Skeletal muscle tissue (tissue), 4 donors: ENCODE measurements around the gene OFD1. TPM values are rescaled to one million over a fixed set of nuclear protein-coding genes. Genes with fewer than 3 reads are reported as not detected.

Experiments
- H3K27ac ChIP-seq: one replicate; pipeline ENCODE4 v1.7.0; 2013; ENCODE audit warnings: mild to moderate bottlenecking, low read depth, low read length, inconsistent platforms
- H3K27me3 ChIP-seq, 3 donors: one replicate each; pipeline ENCODE4 v1.7.0; 2013; ENCODE audit warnings: low read length in 3 of 3; ENCODE audit not compliant: control insufficient read depth in 3 of 3, insufficient read depth in 3 of 3
- H3K36me3 ChIP-seq, 3 donors: one replicate each; pipeline ENCODE4 v1.7.0; 2013; ENCODE audit warnings: low read length in 3 of 3; ENCODE audit not compliant: control insufficient read depth in 3 of 3, insufficient read depth in 3 of 3
- H3K4me1 ChIP-seq, 3 donors: one replicate each; pipeline ENCODE4 v1.7.0; 2013; ENCODE audit warnings: low read length in 3 of 3, mild to moderate bottlenecking in 3 of 3; ENCODE audit not compliant: control insufficient read depth in 3 of 3, insufficient read depth in 3 of 3
- H3K4me3 ChIP-seq, 3 donors: one replicate each; pipeline ENCODE4 v1.7.0; 2013; ENCODE audit warnings: low read length in 3 of 3
- H3K9ac ChIP-seq, 3 donors: one replicate each; pipeline ENCODE4 v1.7.0; 2013; ENCODE audit warnings: low read length in 3 of 3, mild to moderate bottlenecking in 3 of 3, moderate library complexity in 2 of 3, low read depth in 1 of 3
- H3K9me3 ChIP-seq, 3 donors: one replicate each; pipeline ENCODE4 v1.7.0; 2013; ENCODE audit warnings: low read length in 3 of 3; ENCODE audit not compliant: control insufficient read depth in 3 of 3
- total RNA-seq: library from RNA; depleted of rRNA; stranded (reverse); fragments of >200 nt; gene quantifications from one replicate; pipeline ENCODE4 v1.2.3, GENCODE V29; 2014
- donor health status: Osteomylitis.

The OFD1 gene
- total RNA-seq, 1 donor from 2014 or later = 7.3 TPM

DNA sequence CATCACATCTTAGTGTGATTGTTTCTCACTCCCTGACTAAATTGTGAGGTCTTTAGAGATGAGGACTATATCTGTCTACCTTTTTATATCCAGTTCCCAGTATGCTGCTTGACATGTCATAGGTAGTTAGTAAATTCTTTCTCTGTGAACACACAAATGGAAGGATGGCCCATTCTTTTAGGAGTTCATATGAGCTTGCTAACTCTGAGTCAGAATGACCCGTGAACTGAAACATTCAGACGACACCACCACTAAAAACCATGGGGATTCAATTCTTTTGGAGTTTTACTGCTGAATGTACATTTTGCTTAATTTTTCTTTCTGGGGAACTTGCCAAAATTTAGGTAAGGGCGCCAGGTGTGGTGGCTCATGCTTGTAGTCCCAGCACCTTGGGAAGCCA, 13.9 kb downstream of the OFD1 start:
- H3K27me3 ChIP-seq = no peaks in the 10 kb centered on the region
- H3K36me3 ChIP-seq = peaks cover 2 to 13% (median 10%) of the 10 kb centered on the region in 3 donors
- no peak overlapping the region for H3K9ac ChIP-seq
- no peak overlapping the region for H3K27ac ChIP-seq
- H3K4me3 ChIP-seq = no peak overlapping the region
- peaks cover 0 to 4% (median 3%) of the 10 kb centered on the region in 3 donors for H3K4me1 ChIP-seq
- no peaks in the 10 kb centered on the region for H3K9me3 ChIP-seq

DNA sequence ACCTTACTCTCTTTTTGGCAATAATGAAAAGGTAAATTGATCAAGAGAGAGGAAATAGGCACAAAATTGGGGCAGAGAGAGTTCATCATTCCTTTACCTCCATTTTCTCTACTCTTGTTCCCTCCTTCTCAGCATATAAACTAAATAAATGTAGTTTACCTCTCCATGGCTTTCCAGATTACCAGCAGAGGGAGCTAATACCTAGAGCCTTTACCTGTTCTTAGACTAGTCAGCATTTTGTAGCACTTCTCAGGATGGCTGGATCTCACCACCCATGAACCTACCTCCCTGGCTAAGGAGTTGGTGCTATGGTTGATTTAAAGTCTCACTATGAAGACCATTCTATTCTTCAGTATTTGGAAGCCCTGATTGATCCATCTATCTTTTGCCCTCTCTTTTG, 15.7 kb downstream of the OFD1 start:
- Histone ChIP-seq H3K9me3 (no peaks in the 10 kb centered on the region), H3K36me3 (peaks cover 2 to 10% (median 9%) of the 10 kb centered on the region in 3 donors), H3K4me3 (no peak overlapping the region), H3K27me3 (no peaks in the 10 kb centered on the region), H3K9ac (no peak overlapping the region), H3K4me1 (peaks cover 0 to 4% (median 3%) of the 10 kb centered on the region in 3 donors), H3K27ac (no peak overlapping the region)

DNA sequence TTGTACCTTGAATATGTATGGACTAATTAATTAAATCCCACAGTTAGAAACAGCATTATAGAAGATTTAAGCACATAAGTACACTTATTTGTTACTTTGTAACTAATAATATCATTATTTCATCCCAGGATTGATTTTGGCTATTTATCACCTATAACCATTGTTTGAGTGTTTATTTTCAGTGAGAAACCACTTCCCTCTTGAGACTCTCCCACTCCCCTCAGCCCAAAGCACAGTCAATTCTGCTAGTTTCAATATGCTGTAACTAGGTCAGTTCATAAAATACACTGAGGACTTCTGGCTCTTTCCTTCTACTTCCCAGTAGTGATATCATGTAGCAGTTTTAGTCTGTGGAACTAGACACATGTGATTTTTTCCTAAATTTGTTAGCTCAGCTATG, 16.3 kb downstream of the OFD1 start:
- H3K27ac ChIP-seq = no peak overlapping the region
- H3K36me3 ChIP-seq = peaks cover 0 to 10% (median 9%) of the 10 kb centered on the region in 3 donors
- H3K9me3 ChIP-seq = no peaks in the 10 kb centered on the region
- H3K9ac ChIP-seq = no peak overlapping the region
- H3K4me1 ChIP-seq = peaks cover 0 to 4% (median 3%) of the 10 kb centered on the region in 3 donors
- H3K4me3 ChIP-seq = no peak overlapping the region
- H3K27me3 ChIP-seq = no peaks in the 10 kb centered on the region

DNA sequence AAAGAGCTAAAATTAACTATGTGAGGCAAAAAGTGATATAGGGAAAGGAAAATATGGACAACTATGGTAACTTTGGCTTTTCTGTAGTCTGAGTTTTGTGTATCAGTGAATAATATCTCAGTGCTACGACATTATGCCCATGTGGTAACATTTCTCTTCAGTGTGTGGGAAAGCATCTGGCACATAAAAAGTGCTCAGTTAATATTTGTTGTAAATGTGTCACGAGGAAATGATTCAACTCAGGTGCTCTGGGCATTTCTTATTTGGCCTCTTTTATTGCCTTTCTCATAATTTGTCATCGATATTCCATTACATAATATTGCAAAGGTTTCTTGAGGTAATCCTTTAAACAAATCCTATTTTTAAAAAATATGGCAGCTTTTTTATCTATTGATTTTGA, 17.6 kb downstream of the OFD1 start:
- no peak overlapping the region for H3K9ac ChIP-seq
- H3K4me3 ChIP-seq = no peak overlapping the region
- H3K9me3 ChIP-seq = no peaks in the 10 kb centered on the region
- H3K27me3 ChIP-seq = no peaks in the 10 kb centered on the region
- peaks cover 0 to 4% (median 3%) of the 10 kb centered on the region in 3 donors for H3K4me1 ChIP-seq
- H3K36me3 ChIP-seq = peaks cover 5 to 15% (median 11%) of the 10 kb centered on the region in 3 donors
- H3K27ac ChIP-seq = no peak overlapping the region

DNA sequence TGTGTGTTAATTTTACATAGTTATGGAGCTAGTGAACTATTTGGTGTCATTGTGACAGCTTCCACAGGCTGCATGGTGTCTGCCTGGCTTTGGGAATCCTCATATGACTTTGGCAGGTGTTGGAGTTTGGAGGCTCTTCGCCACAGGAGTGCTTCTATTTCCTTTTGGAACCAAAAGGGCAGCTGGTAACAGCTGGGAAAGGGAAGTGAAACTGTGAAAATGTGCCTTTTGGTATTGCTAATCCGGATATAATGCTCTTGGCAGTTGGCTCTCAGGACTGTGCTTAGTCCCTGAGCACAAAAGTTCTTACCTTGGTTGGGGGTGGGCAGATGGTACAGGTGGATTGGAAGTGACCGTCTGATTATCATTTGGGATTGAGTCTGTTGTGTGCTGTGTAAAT, 18.1 kb downstream of the OFD1 start:
- H3K4me1 ChIP-seq = peaks cover 0 to 4% (median 3%) of the 10 kb centered on the region in 3 donors
- no peaks in the 10 kb centered on the region for H3K27me3 ChIP-seq
- H3K27ac ChIP-seq = no peak overlapping the region
- H3K9ac ChIP-seq = no peak overlapping the region
- no peak overlapping the region for H3K4me3 ChIP-seq
- no peaks in the 10 kb centered on the region for H3K9me3 ChIP-seq
- H3K36me3 ChIP-seq = peaks cover 7 to 20% (median 10%) of the 10 kb centered on the region in 3 donors

DNA sequence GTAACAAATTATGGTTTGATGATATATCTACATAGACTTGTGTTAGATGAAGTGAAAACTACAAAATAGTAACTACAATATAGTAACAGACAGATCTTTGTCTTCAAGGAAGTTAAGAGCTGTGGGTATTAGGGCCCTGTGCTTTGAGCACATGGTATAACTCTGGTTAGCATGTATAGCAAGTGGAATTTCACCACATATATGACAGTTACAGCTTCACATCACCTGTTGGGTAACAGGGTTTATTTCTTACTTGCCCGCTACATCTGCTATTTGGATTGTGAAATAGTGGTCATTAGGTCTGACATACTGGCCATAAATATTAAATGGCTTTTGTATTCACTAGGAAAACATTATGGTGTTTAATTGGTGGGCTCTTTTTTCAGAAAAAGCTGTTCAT, 20.2 kb downstream of the OFD1 start:
- peaks cover 0 to 4% (median 3%) of the 10 kb centered on the region in 3 donors for H3K4me1 ChIP-seq
- H3K9me3 ChIP-seq = no peaks in the 10 kb centered on the region
- peaks cover 0 to 4% (median 0%) of the 10 kb centered on the region in 3 donors for H3K27me3 ChIP-seq
- no peak overlapping the region for H3K9ac ChIP-seq
- H3K27ac ChIP-seq = no peak overlapping the region
- H3K36me3 ChIP-seq = peaks cover 9 to 33% (median 12%) of the 10 kb centered on the region in 3 donors
- no peak overlapping the region for H3K4me3 ChIP-seq

DNA sequence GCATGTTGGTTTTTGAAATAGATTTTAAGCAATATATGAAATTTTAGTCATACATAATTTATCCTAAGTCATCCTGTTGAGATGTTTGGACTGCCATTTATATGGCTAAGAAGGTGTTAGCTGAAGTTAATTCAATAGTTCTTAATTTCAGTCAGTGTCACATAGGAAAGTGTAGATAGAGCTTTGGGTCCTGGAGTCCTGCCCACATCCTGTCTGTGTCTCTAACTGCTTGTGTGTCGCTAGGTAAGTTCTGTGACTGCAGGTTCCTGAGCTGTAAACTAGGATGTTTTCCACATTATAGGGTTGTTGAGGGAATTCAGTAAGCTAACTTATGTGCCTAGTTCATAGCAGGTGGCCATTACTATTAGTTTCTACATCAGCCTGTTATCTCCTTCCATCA, 20.7 kb downstream of the OFD1 start:
- Histone ChIP-seq H3K9ac (no peak overlapping the region), H3K4me1 (peaks cover 0 to 4% (median 3%) of the 10 kb centered on the region in 3 donors), H3K27ac (no peak overlapping the region), H3K9me3 (no peaks in the 10 kb centered on the region), H3K36me3 (peaks cover 8 to 38% (median 12%) of the 10 kb centered on the region in 3 donors), H3K27me3 (peaks cover 0 to 4% (median 0%) of the 10 kb centered on the region in 3 donors), H3K4me3 (no peak overlapping the region)

DNA sequence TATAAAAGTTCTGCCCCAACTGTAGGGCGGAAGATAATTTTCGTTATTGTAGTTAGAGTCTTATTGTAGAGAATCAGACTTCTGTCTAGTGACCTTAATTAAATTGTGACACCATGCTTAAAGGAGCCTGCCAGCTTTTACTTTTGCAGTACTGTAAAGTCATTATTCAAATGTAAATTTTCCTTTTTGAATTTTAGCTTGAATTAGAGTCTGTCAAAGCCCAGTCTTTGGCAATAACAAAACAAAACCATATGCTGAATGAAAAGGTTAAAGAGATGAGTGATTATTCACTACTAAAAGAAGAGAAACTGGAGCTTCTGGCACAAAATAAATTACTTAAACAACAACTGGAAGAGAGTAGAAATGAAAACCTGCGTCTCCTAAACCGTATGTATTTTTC, 21.8 kb downstream of the OFD1 start:
- Histone ChIP-seq H3K27ac (no peak overlapping the region), H3K27me3 (peaks cover 0 to 4% (median 0%) of the 10 kb centered on the region in 3 donors), H3K9me3 (no peaks in the 10 kb centered on the region), H3K36me3 (peaks cover 15 to 46% (median 18%) of the 10 kb centered on the region in 3 donors), H3K9ac (no peak overlapping the region), H3K4me3 (no peak overlapping the region), H3K4me1 (peaks cover 0 to 4% (median 3%) of the 10 kb centered on the region in 3 donors)

DNA sequence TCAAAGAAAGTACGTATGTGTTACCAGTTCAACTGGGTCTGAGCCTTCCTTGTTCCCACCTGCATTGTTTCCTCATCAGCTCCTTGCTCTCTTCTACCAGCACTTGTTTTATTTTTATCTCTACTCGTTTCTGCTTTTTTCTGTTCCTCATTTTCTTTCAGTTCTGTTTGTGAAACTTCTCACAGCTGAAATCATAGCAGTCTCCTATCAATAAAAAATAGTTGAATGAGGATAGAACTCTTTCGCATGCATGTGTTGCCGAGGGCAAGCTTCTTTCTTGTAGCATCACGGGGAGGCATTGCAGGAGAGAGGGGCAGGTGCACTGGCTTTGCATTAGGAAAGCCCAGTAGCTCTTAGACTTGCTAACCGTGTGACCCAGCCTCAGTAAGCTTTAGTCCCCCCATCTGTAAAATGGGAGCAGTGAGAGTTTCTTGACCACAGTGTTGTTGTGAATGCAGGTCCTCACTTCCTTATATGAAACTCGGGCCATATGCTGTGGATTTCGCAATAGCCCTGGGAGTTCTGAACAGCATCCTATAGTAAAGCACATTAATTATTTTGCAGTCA, 24.7 kb downstream of the OFD1 start:
- H3K4me3 ChIP-seq = no peak overlapping the region
- H3K36me3 ChIP-seq = peaks cover 15 to 50% (median 18%) of the 10 kb centered on the region in 3 donors
- H3K27ac ChIP-seq = no peak overlapping the region
- no peaks in the 10 kb centered on the region for H3K9me3 ChIP-seq
- no peaks in the 10 kb centered on the region for H3K4me1 ChIP-seq
- peaks cover 0 to 4% (median 0%) of the 10 kb centered on the region in 3 donors for H3K27me3 ChIP-seq
- H3K9ac ChIP-seq = no peak overlapping the region

DNA sequence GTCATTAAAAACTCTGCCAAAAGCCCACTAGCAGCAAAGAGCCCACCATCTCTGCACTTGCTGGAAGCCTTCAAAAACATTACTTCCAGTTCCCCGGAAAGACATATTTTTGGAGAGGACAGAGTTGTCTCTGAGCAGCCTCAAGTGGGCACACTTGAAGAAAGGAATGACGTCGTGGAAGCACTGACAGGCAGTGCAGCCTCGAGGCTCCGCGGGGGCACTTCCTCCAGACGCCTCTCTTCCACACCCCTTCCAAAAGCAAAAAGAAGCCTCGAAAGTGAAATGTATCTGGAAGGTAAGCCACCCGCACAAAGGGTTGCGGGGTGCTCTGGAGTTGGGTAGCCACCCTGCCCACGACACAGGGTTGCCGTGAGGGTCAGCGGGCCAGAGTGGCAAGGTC, 25.9 kb downstream of the OFD1 start:
- H3K36me3 ChIP-seq = peaks cover 15 to 50% (median 18%) of the 10 kb centered on the region in 3 donors
- peaks cover 0 to 4% (median 0%) of the 10 kb centered on the region in 3 donors for H3K27me3 ChIP-seq
- H3K27ac ChIP-seq = no peak overlapping the region
- H3K9ac ChIP-seq = no peak overlapping the region
- no peak overlapping the region for H3K4me3 ChIP-seq
- H3K4me1 ChIP-seq = no peaks in the 10 kb centered on the region
- H3K9me3 ChIP-seq = no peaks in the 10 kb centered on the region
